Measurements from ENCODE around the gene PVRIG. TPM values are rescaled to one million over a fixed set of nuclear protein-coding genes. Genes with fewer than 3 reads are reported as not detected.

Gene PVRIG
- total RNA-seq, 1 experiment from 2014 or later, result 0.55 TPM

DNA sequence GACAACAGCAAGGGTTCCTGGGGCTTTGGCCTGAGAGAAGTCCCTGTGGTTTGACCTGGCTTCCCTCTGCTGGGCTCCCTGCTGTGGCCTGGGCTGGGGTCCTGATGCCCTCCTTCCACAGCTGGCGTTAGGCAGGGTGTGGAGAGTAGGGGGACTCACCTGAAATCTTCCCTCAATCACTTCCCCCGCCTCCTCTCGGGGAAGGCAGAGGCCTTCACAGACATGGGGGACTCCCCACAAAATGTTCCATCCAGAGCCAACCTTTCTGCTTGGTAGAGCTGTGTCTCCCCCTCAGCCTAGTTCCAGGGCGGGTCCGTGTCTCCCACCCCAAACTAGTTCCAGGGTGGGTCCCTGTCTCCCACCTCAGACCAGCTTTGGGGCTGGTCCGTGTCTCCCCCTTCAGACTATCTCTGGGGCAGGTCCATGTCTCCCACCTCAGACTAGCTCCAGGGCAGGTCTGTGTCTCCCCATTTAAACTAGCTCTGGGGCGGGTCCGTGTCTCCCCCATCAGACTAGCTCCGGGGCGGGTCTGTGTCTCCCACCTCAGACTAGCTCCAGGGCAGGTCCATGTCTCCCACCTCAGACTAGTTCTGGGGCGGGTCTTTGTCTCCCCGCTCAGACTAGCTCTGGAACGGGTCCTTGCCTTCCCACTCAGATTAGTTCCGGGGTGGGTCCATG is 2.2 kb downstream of the PVRIG start:
- ChIA-PET CTCF (no interaction called here), POLR2A (no interaction called here)
- H3K9me3 Mint-ChIP-seq, result no peaks in the 10 kb centered on the region
- no peak overlapping the region for H3K27ac Mint-ChIP-seq
- no peak for DNase-seq (ENCODE audit: low spot score)
- H3K36me3 Mint-ChIP-seq, result peaks cover 5% of the 10 kb centered on the region; the same call in 1 of the 2 replicates
- ATAC-seq, result no peak
- H3K4me1 Mint-ChIP-seq, result no peaks in the 10 kb centered on the region
- H3K4me3 Mint-ChIP-seq, result no peak overlapping the region
- TF ChIP-seq, protein P1, sequence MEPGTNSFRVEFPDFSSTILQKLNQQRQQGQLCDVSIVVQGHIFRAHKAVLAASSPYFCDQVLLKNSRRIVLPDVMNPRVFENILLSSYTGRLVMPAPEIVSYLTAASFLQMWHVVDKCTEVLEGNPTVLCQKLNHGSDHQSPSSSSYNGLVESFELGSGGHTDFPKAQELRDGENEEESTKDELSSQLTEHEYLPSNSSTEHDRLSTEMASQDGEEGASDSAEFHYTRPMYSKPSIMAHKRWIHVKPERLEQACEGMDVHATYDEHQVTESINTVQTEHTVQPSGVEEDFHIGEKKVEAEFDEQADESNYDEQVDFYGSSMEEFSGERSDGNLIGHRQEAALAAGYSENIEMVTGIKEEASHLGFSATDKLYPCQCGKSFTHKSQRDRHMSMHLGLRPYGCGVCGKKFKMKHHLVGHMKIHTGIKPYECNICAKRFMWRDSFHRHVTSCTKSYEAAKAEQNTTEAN (CRISPR knock-in tag; IDR thresholded peaks at IDR 0.05), result no peak
- TF ChIP-seq TEAD4 (CRISPR knock-in tag; IDR thresholded peaks at IDR 0.05) (no peak), NFATC4 (CRISPR knock-in tag; IDR thresholded peaks at IDR 0.05) (no peak), TCF7 (CRISPR knock-in tag; IDR thresholded peaks at IDR 0.05; ENCODE audit: low read depth) (no peak), ZNF263 (CRISPR knock-in tag; IDR thresholded peaks at IDR 0.05; ENCODE audit: low read depth) (no peak), SP1 (CRISPR knock-in tag; conservative IDR thresholded peaks at IDR 0.05) (no peak), NR3C1 (CRISPR knock-in tag; conservative IDR thresholded peaks at IDR 0.05; ENCODE audit: low read depth) (no peak), JUN (CRISPR knock-in tag; IDR thresholded peaks at IDR 0.05) (no peak), ZNF232 (CRISPR knock-in tag; IDR thresholded peaks at IDR 0.05) (no peak), CBFB (CRISPR knock-in tag; IDR thresholded peaks at IDR 0.05; ENCODE audit: low read depth) (no peak)
- TF ChIP-seq, protein P2, sequence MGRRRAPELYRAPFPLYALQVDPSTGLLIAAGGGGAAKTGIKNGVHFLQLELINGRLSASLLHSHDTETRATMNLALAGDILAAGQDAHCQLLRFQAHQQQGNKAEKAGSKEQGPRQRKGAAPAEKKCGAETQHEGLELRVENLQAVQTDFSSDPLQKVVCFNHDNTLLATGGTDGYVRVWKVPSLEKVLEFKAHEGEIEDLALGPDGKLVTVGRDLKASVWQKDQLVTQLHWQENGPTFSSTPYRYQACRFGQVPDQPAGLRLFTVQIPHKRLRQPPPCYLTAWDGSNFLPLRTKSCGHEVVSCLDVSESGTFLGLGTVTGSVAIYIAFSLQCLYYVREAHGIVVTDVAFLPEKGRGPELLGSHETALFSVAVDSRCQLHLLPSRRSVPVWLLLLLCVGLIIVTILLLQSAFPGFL (CRISPR knock-in tag; IDR thresholded peaks at IDR 0.05; ENCODE audit: borderline replicate concordance), result no peak
- TF ChIP-seq, protein P3, sequence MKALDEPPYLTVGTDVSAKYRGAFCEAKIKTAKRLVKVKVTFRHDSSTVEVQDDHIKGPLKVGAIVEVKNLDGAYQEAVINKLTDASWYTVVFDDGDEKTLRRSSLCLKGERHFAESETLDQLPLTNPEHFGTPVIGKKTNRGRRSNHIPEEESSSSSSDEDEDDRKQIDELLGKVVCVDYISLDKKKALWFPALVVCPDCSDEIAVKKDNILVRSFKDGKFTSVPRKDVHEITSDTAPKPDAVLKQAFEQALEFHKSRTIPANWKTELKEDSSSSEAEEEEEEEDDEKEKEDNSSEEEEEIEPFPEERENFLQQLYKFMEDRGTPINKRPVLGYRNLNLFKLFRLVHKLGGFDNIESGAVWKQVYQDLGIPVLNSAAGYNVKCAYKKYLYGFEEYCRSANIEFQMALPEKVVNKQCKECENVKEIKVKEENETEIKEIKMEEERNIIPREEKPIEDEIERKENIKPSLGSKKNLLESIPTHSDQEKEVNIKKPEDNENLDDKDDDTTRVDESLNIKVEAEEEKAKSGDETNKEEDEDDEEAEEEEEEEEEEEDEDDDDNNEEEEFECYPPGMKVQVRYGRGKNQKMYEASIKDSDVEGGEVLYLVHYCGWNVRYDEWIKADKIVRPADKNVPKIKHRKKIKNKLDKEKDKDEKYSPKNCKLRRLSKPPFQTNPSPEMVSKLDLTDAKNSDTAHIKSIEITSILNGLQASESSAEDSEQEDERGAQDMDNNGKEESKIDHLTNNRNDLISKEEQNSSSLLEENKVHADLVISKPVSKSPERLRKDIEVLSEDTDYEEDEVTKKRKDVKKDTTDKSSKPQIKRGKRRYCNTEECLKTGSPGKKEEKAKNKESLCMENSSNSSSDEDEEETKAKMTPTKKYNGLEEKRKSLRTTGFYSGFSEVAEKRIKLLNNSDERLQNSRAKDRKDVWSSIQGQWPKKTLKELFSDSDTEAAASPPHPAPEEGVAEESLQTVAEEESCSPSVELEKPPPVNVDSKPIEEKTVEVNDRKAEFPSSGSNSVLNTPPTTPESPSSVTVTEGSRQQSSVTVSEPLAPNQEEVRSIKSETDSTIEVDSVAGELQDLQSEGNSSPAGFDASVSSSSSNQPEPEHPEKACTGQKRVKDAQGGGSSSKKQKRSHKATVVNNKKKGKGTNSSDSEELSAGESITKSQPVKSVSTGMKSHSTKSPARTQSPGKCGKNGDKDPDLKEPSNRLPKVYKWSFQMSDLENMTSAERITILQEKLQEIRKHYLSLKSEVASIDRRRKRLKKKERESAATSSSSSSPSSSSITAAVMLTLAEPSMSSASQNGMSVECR (CRISPR knock-in tag; IDR thresholded peaks at IDR 0.05; ENCODE audit: borderline replicate concordance), result no peak
- TF ChIP-seq, protein P4, sequence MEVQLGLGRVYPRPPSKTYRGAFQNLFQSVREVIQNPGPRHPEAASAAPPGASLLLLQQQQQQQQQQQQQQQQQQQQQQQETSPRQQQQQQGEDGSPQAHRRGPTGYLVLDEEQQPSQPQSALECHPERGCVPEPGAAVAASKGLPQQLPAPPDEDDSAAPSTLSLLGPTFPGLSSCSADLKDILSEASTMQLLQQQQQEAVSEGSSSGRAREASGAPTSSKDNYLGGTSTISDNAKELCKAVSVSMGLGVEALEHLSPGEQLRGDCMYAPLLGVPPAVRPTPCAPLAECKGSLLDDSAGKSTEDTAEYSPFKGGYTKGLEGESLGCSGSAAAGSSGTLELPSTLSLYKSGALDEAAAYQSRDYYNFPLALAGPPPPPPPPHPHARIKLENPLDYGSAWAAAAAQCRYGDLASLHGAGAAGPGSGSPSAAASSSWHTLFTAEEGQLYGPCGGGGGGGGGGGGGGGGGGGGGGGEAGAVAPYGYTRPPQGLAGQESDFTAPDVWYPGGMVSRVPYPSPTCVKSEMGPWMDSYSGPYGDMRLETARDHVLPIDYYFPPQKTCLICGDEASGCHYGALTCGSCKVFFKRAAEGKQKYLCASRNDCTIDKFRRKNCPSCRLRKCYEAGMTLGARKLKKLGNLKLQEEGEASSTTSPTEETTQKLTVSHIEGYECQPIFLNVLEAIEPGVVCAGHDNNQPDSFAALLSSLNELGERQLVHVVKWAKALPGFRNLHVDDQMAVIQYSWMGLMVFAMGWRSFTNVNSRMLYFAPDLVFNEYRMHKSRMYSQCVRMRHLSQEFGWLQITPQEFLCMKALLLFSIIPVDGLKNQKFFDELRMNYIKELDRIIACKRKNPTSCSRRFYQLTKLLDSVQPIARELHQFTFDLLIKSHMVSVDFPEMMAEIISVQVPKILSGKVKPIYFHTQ (CRISPR knock-in tag; IDR thresholded peaks at IDR 0.05), result no peak
- TF ChIP-seq, protein P5, sequence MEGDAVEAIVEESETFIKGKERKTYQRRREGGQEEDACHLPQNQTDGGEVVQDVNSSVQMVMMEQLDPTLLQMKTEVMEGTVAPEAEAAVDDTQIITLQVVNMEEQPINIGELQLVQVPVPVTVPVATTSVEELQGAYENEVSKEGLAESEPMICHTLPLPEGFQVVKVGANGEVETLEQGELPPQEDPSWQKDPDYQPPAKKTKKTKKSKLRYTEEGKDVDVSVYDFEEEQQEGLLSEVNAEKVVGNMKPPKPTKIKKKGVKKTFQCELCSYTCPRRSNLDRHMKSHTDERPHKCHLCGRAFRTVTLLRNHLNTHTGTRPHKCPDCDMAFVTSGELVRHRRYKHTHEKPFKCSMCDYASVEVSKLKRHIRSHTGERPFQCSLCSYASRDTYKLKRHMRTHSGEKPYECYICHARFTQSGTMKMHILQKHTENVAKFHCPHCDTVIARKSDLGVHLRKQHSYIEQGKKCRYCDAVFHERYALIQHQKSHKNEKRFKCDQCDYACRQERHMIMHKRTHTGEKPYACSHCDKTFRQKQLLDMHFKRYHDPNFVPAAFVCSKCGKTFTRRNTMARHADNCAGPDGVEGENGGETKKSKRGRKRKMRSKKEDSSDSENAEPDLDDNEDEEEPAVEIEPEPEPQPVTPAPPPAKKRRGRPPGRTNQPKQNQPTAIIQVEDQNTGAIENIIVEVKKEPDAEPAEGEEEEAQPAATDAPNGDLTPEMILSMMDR (IDR thresholded peaks at IDR 0.05), result no peak
- TF ChIP-seq, protein P6, sequence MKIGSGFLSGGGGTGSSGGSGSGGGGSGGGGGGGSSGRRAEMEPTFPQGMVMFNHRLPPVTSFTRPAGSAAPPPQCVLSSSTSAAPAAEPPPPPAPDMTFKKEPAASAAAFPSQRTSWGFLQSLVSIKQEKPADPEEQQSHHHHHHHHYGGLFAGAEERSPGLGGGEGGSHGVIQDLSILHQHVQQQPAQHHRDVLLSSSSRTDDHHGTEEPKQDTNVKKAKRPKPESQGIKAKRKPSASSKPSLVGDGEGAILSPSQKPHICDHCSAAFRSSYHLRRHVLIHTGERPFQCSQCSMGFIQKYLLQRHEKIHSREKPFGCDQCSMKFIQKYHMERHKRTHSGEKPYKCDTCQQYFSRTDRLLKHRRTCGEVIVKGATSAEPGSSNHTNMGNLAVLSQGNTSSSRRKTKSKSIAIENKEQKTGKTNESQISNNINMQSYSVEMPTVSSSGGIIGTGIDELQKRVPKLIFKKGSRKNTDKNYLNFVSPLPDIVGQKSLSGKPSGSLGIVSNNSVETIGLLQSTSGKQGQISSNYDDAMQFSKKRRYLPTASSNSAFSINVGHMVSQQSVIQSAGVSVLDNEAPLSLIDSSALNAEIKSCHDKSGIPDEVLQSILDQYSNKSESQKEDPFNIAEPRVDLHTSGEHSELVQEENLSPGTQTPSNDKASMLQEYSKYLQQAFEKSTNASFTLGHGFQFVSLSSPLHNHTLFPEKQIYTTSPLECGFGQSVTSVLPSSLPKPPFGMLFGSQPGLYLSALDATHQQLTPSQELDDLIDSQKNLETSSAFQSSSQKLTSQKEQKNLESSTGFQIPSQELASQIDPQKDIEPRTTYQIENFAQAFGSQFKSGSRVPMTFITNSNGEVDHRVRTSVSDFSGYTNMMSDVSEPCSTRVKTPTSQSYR (CRISPR knock-in tag; IDR thresholded peaks at IDR 0.05), result no peak
- no peaks in the 10 kb centered on the region for H3K27me3 Mint-ChIP-seq (ENCODE audit: low read depth)

All from WTC11 (cell line).